Prostate gland (tissue), 2 donors: ENCODE measurements around the gene STK38.

Experiments
- CTCF ChIP-seq, 4 experiments: fragments of 200-600 bp in 2 of 4; fragments of 450-650 bp in 2 of 4; sonication (generic) in 2 of 4; IDR thresholded peaks; 1 replicate in 3 of 4; 2 replicates in 1 of 4; pipeline ENCODE4 v1.5.1; 2016 to 2019; ENCODE audit warnings: antibody characterized with exemption in 4 of 4, mild to moderate bottlenecking in 2 of 4, moderate library complexity in 2 of 4
- POLR2A ChIP-seq: fragments of 450-650 bp; IDR thresholded peaks from one replicate; pipeline ENCODE4 v1.6.1; 2016; ENCODE audit warnings: antibody characterized with exemption, mild to moderate bottlenecking

GRCh38 chr6:36547646-36548400 is 544 bp upstream of the STK38 start:
- TF ChIP-seq CTCF (IDR thresholded peaks at IDR 0.05) (no peak), POLR2A (no peak)
